GM12873 (cell line): ENCODE results near the gene RPAP2.

Experiments used
- TF ChIP-seq, protein P1 (sequence below): IDR thresholded peaks from 2 replicates; pipeline ENCODE4 v1.5.1; 2012; ENCODE audit warnings: low read depth, mild to moderate bottlenecking, moderate library complexity, low read length, control low read depth; ENCODE audit not compliant: insufficient read depth; ENCODE audit errors: missing control alignments

Gene RPAP2

DNA sequence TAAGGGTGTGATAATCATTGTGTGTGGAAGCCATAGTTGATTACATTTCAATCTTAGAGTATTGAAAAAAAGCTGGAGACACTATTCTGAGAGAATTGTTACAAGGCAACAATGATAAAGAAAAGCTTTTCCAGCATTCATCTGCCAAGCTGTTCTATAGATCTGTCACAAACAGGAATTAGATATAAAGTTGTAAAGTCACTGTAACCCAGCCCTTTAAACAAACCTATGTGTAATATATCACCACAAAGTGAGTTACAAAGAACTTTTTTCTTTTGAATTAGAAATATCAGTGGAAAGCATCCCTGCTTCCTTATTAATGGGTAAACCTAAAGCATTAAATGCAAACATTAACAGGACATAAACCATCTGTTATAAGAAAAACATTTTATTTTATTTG is 55.4 kb downstream of the RPAP2 start:
- TF ChIP-seq, protein P1, sequence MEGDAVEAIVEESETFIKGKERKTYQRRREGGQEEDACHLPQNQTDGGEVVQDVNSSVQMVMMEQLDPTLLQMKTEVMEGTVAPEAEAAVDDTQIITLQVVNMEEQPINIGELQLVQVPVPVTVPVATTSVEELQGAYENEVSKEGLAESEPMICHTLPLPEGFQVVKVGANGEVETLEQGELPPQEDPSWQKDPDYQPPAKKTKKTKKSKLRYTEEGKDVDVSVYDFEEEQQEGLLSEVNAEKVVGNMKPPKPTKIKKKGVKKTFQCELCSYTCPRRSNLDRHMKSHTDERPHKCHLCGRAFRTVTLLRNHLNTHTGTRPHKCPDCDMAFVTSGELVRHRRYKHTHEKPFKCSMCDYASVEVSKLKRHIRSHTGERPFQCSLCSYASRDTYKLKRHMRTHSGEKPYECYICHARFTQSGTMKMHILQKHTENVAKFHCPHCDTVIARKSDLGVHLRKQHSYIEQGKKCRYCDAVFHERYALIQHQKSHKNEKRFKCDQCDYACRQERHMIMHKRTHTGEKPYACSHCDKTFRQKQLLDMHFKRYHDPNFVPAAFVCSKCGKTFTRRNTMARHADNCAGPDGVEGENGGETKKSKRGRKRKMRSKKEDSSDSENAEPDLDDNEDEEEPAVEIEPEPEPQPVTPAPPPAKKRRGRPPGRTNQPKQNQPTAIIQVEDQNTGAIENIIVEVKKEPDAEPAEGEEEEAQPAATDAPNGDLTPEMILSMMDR, result no peak

DNA sequence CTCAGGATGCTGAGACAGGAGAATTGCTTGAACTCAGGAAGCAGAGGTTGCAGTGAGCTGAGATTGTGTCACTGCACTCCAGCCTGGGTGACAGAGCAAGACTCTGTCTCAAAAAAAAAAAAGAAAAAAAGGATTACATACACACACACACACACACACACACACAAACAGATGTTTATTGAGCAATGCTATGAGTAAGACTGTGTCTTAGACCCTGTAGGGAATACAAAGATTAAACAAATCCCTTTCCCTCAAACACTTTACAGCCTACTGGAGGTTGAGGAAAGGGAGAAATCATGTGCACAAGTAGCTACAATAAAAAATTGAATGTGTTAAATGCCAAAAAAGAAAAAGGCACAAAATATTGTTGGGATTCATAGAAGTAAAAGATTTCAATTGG is 58.1 kb downstream of the RPAP2 start:
- TF ChIP-seq, protein P1, result no peak

DNA sequence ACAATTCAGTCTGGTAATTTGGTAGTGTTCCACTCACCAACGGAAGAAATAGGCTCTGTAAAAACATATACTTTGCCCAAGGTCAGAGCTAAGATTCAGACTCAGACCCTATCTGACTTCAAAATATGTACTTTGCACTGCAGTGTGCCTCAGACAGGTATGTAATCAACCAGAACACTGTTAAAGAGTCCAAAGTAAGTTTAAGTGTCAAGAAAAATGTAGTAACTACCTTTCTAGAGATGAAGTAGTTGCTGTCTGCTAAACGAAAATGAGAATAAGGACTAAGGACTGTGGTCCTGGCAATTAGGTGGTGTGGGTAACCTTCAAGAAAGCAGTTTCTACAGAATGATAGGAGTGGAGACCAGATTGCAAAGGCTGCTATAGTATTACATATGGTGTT is 61.1 kb downstream of the RPAP2 start:
- TF ChIP-seq, protein P1, result no peak

DNA sequence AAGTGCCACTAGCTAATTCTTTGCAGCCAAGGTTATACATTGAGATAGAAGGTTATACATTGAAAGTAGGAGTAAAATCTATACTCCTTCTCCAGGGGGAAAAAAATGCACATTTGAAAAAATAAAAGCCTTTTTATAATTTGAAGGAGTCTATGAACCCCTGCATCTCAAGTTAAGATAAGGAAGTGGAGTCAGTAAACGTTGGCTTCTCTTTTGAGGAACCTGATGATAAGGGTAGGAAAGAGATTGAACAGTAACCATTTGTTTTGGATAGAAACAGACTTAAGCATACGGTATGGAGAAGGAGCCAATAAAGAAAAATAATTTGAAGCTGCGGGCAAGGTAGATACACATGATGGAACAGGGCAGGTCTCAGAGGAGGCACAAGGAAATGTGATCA is 64.1 kb downstream of the RPAP2 start:
- TF ChIP-seq, protein P1, result no peak

DNA sequence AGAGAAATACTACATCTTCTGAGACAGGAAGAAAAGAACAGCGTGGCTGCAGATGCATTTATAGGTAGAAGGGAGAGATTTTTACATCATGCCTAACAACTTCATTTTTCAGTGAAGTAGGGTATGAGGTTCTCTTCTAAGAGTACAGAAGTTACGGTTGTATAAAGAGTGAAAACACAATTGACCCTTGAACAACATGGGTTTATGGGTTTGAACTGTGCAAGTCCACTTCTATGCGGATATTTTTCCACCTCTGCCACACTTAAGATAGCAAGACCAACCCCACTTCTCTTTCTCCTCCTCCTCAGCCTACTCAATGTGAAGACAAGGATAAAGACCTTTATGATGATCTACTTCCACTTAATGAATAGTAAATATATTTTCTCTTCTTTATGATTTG is 64.5 kb downstream of the RPAP2 start:
- TF ChIP-seq, protein P1, result no peak

DNA sequence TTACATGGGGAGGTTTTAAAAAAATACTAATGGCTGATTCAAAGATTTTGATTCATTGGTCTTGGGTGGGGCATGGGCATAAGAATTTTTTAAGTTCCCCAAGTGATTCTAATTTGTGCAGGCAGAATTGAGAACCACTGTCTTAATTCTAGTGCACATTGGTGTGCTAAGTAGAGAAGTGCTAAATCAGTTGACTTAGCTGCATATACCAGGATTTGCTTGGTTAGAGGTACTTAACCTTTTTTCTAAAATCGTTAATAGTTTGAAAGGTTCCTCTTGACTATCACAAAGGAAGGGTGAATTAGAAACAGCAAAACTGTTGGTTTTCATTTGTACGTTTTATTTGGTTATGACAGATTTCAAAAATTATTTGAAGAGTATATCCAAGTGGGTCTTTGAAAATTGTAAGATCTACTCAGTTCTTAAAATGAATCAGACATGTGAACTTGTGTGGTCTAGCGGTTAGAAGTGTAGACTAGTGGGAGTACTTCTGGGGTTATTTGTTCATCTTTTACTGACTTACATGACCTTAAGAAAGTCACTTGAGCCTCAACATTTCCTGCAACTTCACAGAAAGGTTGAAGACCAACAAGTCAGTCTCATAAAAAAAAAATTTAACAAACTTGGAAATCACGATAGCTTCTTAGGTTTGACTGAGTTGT is 66.7 kb downstream of the RPAP2 start:
- TF ChIP-seq, protein P1, result no peak

DNA sequence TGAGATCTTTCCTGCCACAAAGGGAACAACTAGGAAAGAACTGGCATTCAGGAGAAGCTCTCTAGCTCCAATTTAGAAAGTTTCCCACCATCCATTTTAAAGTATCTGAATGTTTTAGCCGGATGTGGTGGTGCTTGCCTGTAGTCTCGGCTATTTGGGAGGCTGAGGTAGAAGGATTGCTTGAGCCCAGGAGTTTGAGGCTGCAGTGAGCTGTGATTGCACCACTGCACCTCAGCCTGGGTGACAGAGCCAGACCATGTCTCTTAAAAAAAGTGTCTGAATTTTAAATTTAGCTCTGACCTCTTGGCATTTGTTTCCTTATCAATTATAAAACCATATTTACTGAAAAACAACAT is 67.2 kb downstream of the RPAP2 start:
- TF ChIP-seq, protein P1, result no peak

DNA sequence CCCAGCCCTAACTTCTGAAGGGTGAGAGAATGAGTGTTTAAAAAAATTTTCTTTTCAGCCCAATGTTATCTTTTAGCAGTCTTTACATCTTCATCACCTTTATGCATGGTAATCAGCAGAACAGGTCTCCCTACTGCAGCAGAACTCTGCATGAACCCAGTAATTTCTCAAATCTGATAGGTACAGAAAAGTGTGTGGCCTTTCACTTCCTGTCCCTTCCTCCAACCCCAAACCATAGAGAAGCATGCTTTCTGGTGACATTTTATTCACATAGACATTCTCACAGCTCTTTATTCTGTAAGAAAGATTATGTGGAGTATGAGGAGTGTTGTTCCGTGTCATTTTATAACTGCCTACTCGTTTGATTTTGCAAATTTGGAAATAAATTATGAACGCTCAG is 68.6 kb downstream of the RPAP2 start:
- TF ChIP-seq, protein P1, result no peak
